GM19193 (cell line): Measurements from ENCODE around the gene TFB2M.

Experiments
- POLR2A ChIP-seq: IDR thresholded peaks from 4 replicates; pipeline ENCODE4 v1.6.1; 2011; ENCODE audit not compliant: insufficient read depth, insufficient read length; ENCODE audit errors: extremely low read depth

TFB2M gene

GRCh38 chr1:246587606-246588005 is 21.5 kb upstream of the TFB2M start:
- no peak for TF ChIP-seq POLR2A

- no peak for TF ChIP-seq POLR2A
Observed at GRCh38 chr1:246587032-246587431, 21.0 kb upstream of the TFB2M start.

DNA sequence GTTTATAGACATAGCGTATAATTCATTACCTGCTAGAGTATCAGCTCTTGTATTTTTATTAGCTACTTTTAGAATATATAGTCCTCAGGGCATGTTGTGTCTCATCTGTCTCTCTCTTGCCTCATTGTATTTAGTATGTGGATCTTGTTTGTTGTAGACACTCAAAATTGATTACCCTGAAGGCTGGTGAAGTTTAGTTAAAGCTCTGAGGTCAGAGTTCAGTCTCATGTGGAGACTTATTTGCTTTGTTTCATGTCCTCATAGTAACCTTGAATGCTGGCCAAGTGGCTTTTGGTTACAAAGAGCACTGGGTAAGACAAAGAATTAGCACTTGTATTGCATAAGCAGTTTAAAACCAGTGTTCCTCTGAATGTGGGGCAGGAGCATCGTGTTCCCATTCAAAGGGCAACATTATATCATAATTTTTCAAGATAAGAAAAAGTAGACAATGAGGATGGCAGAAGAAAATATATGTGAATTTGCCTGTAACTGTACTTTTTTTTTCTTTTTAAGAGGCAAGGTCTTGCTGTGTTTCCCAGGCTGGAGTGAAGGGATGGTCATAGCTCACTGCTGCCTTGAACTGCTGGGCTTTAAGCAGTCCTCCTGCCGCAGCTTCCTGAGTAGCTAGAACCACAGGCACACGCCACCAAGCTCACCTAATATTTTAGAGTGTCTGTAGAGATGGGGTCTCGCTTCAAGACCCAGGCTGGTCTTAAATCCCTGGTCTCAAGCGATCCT is 17.6 kb upstream of the TFB2M start:
- no peak for TF ChIP-seq POLR2A

- no peak for TF ChIP-seq POLR2A
Observed at GRCh38 chr1:246583056-246583440, 17.0 kb upstream of the TFB2M start.

- TF ChIP-seq POLR2A = no peak
Observed at GRCh38 chr1:246582301-246583055, 16.4 kb upstream of the TFB2M start.

DNA sequence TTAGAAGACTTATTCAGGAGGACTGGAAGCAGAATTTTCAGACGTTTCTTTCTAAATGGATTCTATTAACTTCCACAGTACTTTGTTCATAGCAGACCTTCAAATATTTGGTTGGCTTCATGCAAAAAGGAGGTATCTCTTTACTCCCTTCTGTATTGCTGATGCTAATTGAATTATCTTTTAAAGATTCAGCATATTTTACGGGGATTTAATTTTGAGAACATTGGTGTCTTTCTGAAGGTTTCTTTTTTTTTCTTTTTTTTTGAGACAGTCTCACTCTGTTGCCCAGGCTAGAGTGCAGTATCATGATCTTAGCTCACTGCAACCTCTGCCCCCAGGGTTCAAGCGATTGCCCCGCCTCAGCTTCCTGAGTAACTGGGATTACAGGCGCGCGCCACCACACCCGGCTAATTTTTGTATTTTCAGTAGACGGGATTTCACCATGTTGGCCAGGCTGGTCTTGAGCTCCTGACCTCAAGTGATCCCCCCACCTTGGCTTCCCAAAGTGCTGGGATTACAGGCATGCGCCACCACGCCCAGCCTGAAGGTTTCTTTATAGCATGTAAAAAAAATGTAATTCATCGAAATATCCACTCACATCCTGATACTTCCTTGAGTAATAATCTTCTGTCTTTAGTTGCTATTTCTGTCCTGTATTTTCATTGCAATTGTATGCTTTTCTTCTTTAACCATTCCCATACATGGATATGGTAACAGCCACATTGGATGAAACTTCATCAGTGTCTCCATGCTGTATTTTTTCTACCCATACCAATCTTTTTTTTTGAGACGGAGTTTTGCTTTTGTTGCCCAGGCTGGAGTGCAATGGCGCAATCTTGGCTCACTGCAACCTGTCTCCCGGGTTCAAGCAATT is 14.7 kb upstream of the TFB2M start:
- no peak for TF ChIP-seq POLR2A

DNA sequence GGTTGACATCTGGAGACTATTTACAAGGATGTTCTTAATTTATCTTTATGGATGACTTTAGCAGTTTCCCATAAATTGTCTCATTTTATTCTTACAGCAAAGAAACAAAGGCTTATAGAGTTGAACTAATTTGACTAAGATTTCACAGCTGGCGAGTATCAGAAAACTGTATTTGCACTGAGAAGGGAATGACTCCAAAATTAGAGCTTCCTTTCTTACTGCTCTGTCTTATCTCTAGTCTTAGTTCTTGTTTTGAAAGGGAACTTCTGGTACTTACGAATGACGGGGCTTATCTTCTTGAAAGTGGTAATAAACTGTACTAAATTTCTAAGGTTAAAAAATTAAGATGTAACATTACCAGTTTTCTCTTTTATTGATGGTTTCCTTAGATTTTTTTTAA is 13.8 kb upstream of the TFB2M start:
- TF ChIP-seq POLR2A = no peak

DNA sequence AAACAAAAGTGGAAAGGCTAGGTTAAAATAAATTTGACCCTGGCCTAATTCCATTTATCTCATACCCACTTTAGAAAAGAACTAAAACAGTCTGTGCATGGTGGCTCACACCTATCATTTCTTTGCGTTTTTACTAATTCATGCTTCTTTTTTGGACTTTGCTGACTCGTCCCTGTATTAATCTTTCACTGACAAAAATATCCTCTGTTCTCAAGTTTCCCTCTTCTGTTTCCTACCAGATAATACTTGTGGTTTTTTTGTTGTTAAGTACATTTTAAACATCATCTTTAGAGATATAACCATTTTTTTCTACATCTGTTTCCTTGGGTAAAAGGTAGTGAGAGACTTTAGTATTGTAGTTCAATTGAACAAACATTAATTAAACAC is 11.7 kb upstream of the TFB2M start:
- TF ChIP-seq POLR2A = no peak

DNA sequence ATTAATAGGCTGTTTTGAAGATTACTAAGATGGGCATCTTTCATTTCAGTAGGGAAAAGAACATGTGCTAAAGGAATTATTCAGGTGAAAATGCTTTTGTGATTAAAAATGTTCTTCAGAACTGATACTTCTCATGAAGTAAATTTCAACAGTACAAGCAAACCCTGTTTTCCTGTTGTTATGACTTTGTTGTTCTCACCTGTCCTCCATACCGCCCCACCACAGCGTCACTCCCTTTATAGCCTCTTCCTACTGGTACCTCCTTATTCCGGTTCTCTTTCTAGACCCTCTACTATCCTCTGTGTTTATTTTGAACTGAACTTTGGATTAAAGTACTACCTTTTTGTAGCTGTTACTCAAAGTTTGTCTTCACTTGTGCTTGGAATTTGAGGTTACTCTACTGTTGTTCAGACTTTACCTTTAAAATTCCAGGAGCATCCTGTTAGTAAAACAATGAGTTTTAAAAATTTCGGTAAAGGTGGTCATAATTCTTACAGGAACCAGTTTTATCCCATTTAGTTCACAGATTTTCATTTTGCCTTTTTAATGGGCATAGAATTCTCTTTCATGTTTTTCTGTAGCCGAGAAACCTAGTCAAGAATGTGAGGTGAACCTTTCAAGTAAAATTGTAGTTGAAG is 11.1 kb upstream of the TFB2M start:
- no peak for TF ChIP-seq POLR2A

- TF ChIP-seq POLR2A = no peak
Observed at GRCh38 chr1:246576709-246577032, 10.6 kb upstream of the TFB2M start.

GRCh38 chr1:246573491-246573890 is 7.4 kb upstream of the TFB2M start:
- TF ChIP-seq POLR2A = no peak

DNA sequence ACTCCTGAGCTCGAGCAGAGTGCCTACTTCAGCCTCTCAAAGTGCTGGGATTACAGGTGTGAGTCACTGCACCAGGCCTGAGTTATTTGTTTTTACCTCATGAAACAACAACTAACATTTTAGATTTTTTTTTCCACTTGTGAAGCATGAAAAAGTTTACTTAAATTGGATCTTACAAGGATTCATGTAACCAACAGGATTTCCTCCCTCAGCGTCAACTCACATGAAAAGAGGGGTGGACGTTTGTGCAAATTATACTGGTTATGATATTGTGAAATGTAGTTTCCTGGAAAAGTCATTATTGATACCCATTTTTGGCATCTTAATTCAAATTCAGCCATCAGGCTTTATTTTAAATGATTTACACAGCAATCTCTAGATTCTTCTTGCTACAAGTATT is 6.7 kb upstream of the TFB2M start:
- TF ChIP-seq POLR2A = no peak

- TF ChIP-seq POLR2A = no peak
Observed at GRCh38 chr1:246571953-246572352, 5.9 kb upstream of the TFB2M start.

DNA sequence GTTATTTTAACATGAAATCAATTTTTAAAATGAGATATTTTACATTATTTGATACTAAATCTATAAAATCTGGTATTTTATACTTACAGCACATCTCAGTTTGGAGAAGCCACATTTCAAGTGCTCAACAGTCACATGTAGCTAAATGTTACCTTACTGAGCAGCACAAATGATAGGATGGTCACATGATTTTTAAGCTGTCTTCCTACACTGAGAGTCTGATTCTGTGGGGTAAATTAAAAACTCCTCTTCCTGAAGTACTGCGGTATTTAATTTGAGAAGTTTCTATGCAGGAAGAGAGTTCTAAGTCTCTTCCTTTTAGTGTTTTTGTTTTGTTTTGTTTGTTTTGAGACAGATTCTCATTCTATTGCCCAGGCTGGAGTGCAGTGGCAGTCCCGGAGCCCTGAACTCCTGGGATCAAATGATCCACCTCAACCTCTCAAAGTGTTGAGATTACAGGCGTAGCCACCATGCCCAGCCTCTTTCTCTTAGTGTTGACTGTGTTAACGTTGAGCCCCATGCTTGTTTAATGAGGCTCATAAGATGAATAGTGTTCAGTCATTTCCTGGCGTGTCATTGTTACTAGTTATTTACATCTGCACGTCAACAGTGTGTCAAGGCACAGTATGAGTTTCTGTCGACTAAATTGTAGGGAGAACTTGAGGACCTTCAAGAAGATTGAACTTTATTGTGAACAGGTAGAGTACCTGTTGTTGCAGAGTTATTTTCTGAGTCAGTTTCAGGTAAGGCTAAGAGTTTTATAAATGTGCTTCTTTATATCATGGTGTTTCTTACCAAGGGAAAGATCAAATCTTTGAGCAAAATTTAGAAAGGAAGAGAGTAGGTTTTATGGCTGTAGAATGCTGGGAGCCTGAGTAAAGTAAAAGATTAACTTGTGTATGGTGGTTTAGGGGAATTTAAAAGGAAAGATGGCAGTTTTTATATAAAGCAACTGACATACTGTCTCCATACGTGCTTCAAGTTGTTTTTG is 3.5 kb upstream of the TFB2M start:
- TF ChIP-seq POLR2A = no peak
